BJ (cell line): ENCODE measurements around the gene DGAT2. TPM values are rescaled to one million over a fixed set of nuclear protein-coding genes. Genes with fewer than 3 reads are reported as not detected.
A peak's percentile ranks its signal among the peaks of the same experiment; 100 is the strongest.

Experiments
- CTCF ChIA-PET: fragments of 350-600 bp; formaldehyde crosslinking; extraction: SDS; loops from one replicate; lab custom pipeline; 2021; ENCODE audit warnings: antibody characterized with exemption, inconsistent platforms; lab: Yijun Ruan, JAX
- POLR2A ChIA-PET: fragments of 300-600 bp; sonication (Branson Sonifier 250); formaldehyde crosslinking; extraction: SDS; loops from one replicate; lab custom pipeline; 2021; ENCODE audit warnings: antibody characterized with exemption; lab: Charles Lee
- DNase-seq: peaks from one replicate; pipeline ENCODE4 v3.0.0-alpha.2; 2011; ENCODE audit warnings: low read depth
- H3K27me3 ChIP-seq: 2 replicates; pipeline ENCODE4 v1.6.0; 2011; ENCODE audit warnings: low read length; ENCODE audit not compliant: control insufficient read depth, insufficient read depth
- H3K36me3 ChIP-seq: 2 replicates; pipeline ENCODE4 v1.5.1; 2011; ENCODE audit warnings: low read length; ENCODE audit not compliant: control insufficient read depth, insufficient read depth
- H3K4me3 ChIP-seq: 2 replicates; pipeline ENCODE4 v1.5.1; 2011; ENCODE audit warnings: low read depth, mild to moderate bottlenecking, control low read depth, low read length
- CTCF ChIP-seq: IDR thresholded peaks from 2 replicates; pipeline ENCODE4 v1.5.1; 2011; ENCODE audit warnings: low read depth, mild to moderate bottlenecking, control low read depth, inconsistent platforms, low read length, moderate library complexity; ENCODE audit not compliant: insufficient read depth
- polyA plus RNA-seq: library from polyadenylated mRNA; depleted of rRNA; stranded (reverse); fragments of >200 nt; gene quantifications from 2 replicates; pipeline ENCODE4 v1.2.3, GENCODE V29; 2011

The DGAT2 gene
- polyA plus RNA-seq, 1 experiment: 2.6 TPM

- DNase-seq: no peak
- ChIA-PET CTCF (interaction anchor here (1.2 to 6.0 kb wide), 2 partner anchors 11 to 53 kb away, joined by 4 to 45 read pairs; no protein-coding TSS in a partner anchor), POLR2A (interaction anchor here (0.6 kb wide), 1 partner anchor 60 kb away, joined by 3 read pairs; no protein-coding TSS in a partner anchor)
Measured at GRCh38 chr11:75813622-75814039, 45.1 kb downstream of the DGAT2 start.

DNA sequence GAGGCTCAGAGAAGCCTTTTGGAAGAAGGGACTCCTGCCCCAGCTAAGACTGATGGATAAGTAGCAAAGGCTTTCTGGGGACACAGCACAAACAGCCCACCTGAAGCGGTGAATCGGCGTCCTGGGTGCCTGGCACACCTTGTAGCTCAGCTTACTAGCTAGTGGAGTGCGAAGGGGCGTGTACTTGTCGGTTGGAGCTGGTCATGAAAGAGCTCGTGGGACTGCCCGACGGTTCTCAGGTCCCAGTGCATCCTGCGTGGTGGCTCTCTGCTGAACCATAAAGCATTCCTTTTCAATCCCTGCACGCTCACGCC is 45.7 kb downstream of the DGAT2 start:
- Histone ChIP-seq H3K4me3 (peak overlapping the region; percentile 73), H3K36me3 (no peaks in the 10 kb centered on the region), H3K27me3 (no peaks in the 10 kb centered on the region; the same call in 1 of the 2 replicates)
- no peak for DNase-seq
- CTCF ChIA-PET: interaction anchor here (1.2 to 6.0 kb wide), 2 partner anchors 12 to 53 kb away, joined by 4 to 45 read pairs; no protein-coding TSS in a partner anchor
- POLR2A ChIA-PET: interaction anchor here (0.6 kb wide), 1 partner anchor 60 kb away, joined by 3 read pairs; no protein-coding TSS in a partner anchor
- TF ChIP-seq CTCF: no peak

More at GRCh38 chr11:75813622-75814039, 45.1 kb downstream of the DGAT2 start:
- no peak for TF ChIP-seq CTCF
- Histone ChIP-seq H3K27me3 (no peaks in the 10 kb centered on the region; the same call in 1 of the 2 replicates), H3K36me3 (no peaks in the 10 kb centered on the region), H3K4me3 (no peak overlapping the region)

- Histone ChIP-seq H3K36me3 (no peaks in the 10 kb centered on the region), H3K4me3 (peak within 1 kb of the TSS; percentile 73), H3K27me3 (no peaks in the 10 kb centered on the region; the same call in 1 of the 2 replicates)
- ChIA-PET CTCF (interaction anchor here (1.4 to 6.0 kb wide), 3 partner anchors 10 to 53 kb away, joined by 4 to 45 read pairs (median 17); no protein-coding TSS in a partner anchor), POLR2A (no interaction called here)
- peak; percentile 99 for DNase-seq
- TF ChIP-seq CTCF: 0 out of 2 replicates have a peak, but pooled peaks have one; percentile 5
Measured at GRCh38 chr11:75814677-75815344, 46.2 kb downstream of the DGAT2 start, which contains the start of gene UVRAG. Gene UVRAG (plus strand): TSS chr11:75815210. CDS start chr11:75815408, 198 bp downstream.

GRCh38 chr11:75815345-75816168 is 47.0 kb downstream of the DGAT2 start:
- POLR2A ChIA-PET: no interaction called here
- H3K36me3 ChIP-seq: no peaks in the 10 kb centered on the region
- no peaks in the 10 kb centered on the region; the same call in 1 of the 2 replicates for H3K27me3 ChIP-seq
- no peak for TF ChIP-seq CTCF
- CTCF ChIA-PET: interaction anchor here (1.4 to 6.0 kb wide), 3 partner anchors 9 to 52 kb away, joined by 4 to 45 read pairs (median 17); no protein-coding TSS in a partner anchor
- DNase-seq: no peak
- H3K4me3 ChIP-seq: peak overlapping the region; percentile 73
